ENCODE results near the gene AP2A2. TPM values are rescaled to one million over a fixed set of nuclear protein-coding genes. Genes with fewer than 3 reads are reported as not detected.

The AP2A2 gene
- total RNA-seq, 1 experiment from 2014 or later, result 43.1 TPM

- no peaks in the 10 kb centered on the region for H3K9me3 ChIP-seq
- no peak for DNase-seq
- H3K27me3 ChIP-seq, result no peaks in the 10 kb centered on the region
- peaks cover 23% of the 10 kb centered on the region for H3K36me3 ChIP-seq
- H3K4me3 ChIP-seq, result no peak overlapping the region
Measured at GRCh38 chr11:992577-992976, 66.9 kb downstream of the AP2A2 start.

DNA sequence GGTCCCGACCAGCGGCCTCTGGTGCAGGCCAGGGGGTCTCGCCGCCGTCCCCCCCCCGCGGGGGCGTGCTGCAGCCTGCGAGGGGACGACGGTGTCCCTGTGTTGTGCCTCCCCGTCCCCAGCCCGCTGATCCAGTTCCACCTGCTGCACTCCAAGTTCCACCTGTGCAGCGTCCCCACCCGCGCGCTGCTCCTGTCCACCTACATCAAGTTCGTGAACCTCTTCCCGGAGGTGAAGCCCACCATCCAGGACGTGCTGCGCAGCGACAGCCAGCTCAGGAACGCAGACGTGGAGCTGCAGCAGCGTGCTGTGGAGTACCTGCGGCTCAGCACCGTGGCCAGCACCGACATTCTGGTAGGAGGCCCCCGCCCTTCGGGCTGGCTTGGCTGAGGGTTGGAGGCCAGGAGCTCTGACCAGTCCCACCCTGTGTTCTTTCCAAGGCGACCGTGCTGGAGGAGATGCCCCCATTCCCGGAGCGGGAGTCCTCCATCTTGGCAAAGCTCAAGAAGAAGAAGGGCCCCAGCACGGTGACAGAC is 68.0 kb downstream of the AP2A2 start:
- DNase-seq, result no peak
- Histone ChIP-seq H3K4me3 (no peak overlapping the region), H3K27me3 (no peaks in the 10 kb centered on the region), H3K36me3 (peaks cover 16% of the 10 kb centered on the region), H3K9me3 (no peaks in the 10 kb centered on the region)

- no peaks in the 10 kb centered on the region for H3K9me3 ChIP-seq
- no peak for DNase-seq
- no peak overlapping the region for H3K4me3 ChIP-seq
- H3K36me3 ChIP-seq, result peaks cover 17% of the 10 kb centered on the region
- no peaks in the 10 kb centered on the region for H3K27me3 ChIP-seq
Measured at GRCh38 chr11:995044-995751, 69.5 kb downstream of the AP2A2 start.

GRCh38 chr11:995752-996420 is 70.2 kb downstream of the AP2A2 start:
- H3K4me3 ChIP-seq, result no peak overlapping the region
- peaks cover 21% of the 10 kb centered on the region for H3K36me3 ChIP-seq
- H3K9me3 ChIP-seq, result no peaks in the 10 kb centered on the region
- H3K27me3 ChIP-seq, result no peaks in the 10 kb centered on the region
- no peak for DNase-seq

DNA sequence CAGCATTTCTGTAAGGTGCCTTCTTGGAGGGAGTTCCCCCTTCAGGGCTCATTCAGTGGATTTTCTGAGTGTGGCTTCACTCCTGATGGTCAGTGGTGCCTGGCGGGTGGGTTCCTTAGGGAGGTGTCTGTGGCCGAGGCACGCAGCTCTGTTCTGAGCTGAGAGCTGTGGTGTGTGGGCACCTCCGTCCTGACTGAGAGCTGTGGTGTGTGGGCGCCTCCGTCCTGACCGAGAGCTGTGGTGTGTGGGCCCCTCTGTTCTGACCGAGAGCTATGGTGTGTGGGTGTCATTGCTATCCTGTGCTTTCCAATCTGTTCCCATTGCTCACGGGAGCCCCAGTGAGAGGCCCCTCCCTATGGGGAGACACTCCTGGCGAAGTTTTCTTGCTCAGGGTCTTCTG is 71.0 kb downstream of the AP2A2 start:
- DNase-seq, result no peak
- H3K4me3 ChIP-seq, result no peak overlapping the region
- peaks cover 18% of the 10 kb centered on the region for H3K36me3 ChIP-seq

DNA sequence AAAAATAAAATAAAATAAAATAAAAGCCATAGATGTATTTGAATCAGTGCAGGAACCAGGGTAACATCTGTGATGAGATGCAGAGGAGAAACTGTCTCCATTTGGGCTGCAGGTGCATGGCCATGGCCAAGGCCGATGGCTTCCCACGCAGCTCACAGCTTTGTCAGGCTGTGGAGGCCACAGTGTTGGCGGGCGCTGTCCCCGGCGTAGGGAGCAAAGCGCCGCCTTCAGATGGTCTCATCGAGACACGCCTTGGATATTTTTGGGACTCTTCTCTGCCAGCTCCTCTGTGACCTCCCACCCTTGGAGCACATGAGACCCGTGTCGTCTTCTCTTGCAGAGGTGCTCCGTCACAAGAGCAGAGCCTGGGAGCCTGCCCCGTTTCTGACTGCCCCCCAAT is 72.2 kb downstream of the AP2A2 start:
- Histone ChIP-seq H3K9me3 (no peaks in the 10 kb centered on the region), H3K4me3 (no peak overlapping the region), H3K36me3 (peaks cover 20% of the 10 kb centered on the region), H3K27me3 (no peaks in the 10 kb centered on the region)
- no peak for DNase-seq

More for the DNA sequence above, 71.0 kb downstream of the AP2A2 start:
- Histone ChIP-seq H3K27me3 (no peaks in the 10 kb centered on the region), H3K9me3 (no peaks in the 10 kb centered on the region)

GRCh38 chr11:999009-999408 is 73.3 kb downstream of the AP2A2 start:
- H3K36me3 ChIP-seq, result peaks cover 30% of the 10 kb centered on the region
- DNase-seq, result no peak
- no peak overlapping the region for H3K4me3 ChIP-seq
- H3K9me3 ChIP-seq, result no peaks in the 10 kb centered on the region
- no peaks in the 10 kb centered on the region for H3K27me3 ChIP-seq

- DNase-seq, result no peak
- H3K4me3 ChIP-seq, result no peak overlapping the region
- no peaks in the 10 kb centered on the region for H3K9me3 ChIP-seq
- peaks cover 45% of the 10 kb centered on the region for H3K36me3 ChIP-seq
- no peaks in the 10 kb centered on the region for H3K27me3 ChIP-seq
Measured at GRCh38 chr11:1000357-1001278, 74.9 kb downstream of the AP2A2 start.

- DNase-seq, result no peak
- peaks cover 49% of the 10 kb centered on the region for H3K36me3 ChIP-seq
Measured at GRCh38 chr11:1001617-1002405, 76.1 kb downstream of the AP2A2 start.

DNA sequence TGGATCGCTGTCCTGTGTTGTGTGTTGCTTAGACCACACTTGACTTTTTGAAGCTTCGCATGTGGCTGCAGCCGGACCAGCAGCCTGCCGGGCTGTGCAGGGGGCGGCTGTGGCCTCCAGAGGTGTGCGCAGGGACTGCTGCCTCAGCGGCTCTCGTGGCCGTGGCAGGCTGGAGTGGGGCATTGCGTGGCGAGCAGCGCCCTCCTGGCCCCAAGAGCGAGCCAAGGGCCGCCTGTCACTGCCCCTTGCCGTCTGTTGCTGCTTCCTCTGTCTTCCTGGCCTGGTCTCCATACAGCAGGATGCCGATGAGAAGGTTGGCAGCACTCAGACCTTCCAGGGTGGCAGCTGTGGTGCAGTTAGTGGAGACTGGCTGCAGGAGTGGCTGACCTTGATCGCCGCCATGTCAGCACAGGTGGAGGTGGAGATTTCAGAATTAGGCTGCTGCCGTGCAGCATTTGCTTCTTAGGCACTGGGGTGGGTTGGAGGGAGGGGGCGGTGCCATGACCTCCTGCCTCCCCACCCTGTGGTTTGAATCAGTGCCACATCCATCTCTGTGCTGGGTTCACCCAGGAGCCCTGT is 76.8 kb downstream of the AP2A2 start:
- H3K27me3 ChIP-seq, result no peaks in the 10 kb centered on the region
- no peak for DNase-seq
- H3K9me3 ChIP-seq, result no peaks in the 10 kb centered on the region
- H3K36me3 ChIP-seq, result peaks cover 49% of the 10 kb centered on the region
- no peak overlapping the region for H3K4me3 ChIP-seq

More at GRCh38 chr11:1001617-1002405, 76.1 kb downstream of the AP2A2 start:
- Histone ChIP-seq H3K27me3 (no peaks in the 10 kb centered on the region), H3K9me3 (no peaks in the 10 kb centered on the region), H3K4me3 (no peak overlapping the region)

GRCh38 chr11:1003159-1003558 is 77.5 kb downstream of the AP2A2 start:
- no peaks in the 10 kb centered on the region for H3K27me3 ChIP-seq

GRCh38 chr11:1005928-1006327 is 80.3 kb downstream of the AP2A2 start:
- Histone ChIP-seq H3K4me3 (no peak overlapping the region), H3K9me3 (no peaks in the 10 kb centered on the region), H3K27me3 (no peaks in the 10 kb centered on the region), H3K36me3 (peaks cover 58% of the 10 kb centered on the region)
- DNase-seq, result no peak

More at GRCh38 chr11:1003159-1003558, 77.5 kb downstream of the AP2A2 start:
- no peaks in the 10 kb centered on the region for H3K9me3 ChIP-seq
- H3K36me3 ChIP-seq, result peaks cover 51% of the 10 kb centered on the region
- H3K4me3 ChIP-seq, result no peak overlapping the region
- no peak for DNase-seq

GRCh38 chr11:1006762-1007161 is 81.1 kb downstream of the AP2A2 start:
- Histone ChIP-seq H3K36me3 (peaks cover 65% of the 10 kb centered on the region), H3K4me3 (no peak overlapping the region), H3K9me3 (no peaks in the 10 kb centered on the region), H3K27me3 (no peaks in the 10 kb centered on the region)
- no peak for DNase-seq

GRCh38 chr11:1007279-1007678 is 81.6 kb downstream of the AP2A2 start:
- Histone ChIP-seq H3K36me3 (peaks cover 62% of the 10 kb centered on the region), H3K4me3 (no peak overlapping the region), H3K9me3 (no peaks in the 10 kb centered on the region), H3K27me3 (no peaks in the 10 kb centered on the region)
- no peak for DNase-seq

DNA sequence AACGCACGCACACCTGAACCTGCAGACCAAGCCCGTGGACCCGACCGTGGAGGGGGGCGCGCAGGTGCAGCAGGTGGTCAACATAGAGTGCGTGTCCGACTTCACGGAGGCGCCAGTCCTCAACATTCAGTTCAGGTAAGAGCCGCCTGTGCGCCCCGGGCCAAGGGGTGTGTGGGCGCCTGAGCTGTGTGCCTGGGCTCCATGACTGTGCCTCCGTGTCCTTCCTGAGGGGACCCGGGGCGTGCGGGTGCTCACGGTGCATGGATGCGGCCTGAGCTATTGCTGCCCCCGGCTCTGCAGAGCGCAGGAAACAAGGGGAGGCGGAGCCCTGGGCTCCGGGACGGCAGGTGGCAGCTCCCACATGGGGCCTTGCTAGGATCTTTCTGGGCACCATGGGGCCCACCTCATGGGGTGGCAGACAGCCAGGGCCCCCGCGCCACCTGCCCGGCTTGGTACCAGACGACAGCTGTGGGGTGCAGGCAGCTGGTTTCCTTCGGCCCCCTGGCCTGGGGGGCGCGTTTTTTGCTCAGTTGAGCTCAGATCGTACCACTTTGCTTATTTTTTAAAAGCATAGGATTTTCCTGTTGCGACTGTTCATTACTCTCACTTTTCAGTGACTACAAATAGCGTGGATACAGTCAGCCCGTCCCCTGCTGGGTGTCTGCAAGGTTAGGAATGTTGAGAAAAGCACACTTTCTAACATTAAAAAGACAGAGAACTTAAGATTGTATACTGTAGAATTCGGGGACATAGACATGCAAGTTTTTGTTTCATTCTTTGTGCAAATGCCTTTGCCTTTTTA is 82.5 kb downstream of the AP2A2 start:
- H3K27me3 ChIP-seq, result no peaks in the 10 kb centered on the region
- H3K9me3 ChIP-seq, result no peaks in the 10 kb centered on the region
- no peak overlapping the region for H3K4me3 ChIP-seq
- H3K36me3 ChIP-seq, result peaks cover 56% of the 10 kb centered on the region
- DNase-seq, result no peak

All from MG63 (cell line).